ENCODE results near the gene CMSS1. TPM values are rescaled to one million over a fixed set of nuclear protein-coding genes. Genes with fewer than 3 reads are reported as not detected.

The CMSS1 gene
- total and polyA plus RNA-seq, 8 donors: 2.7 to 33.3 (median 22.1) TPM

- Histone ChIP-seq H3K27ac (no peak overlapping the region), H3K27me3 (no peaks in the 10 kb centered on the region), H3K9me3 (no peaks in the 10 kb centered on the region), H3K4me3 (no peak overlapping the region), H3K4me1 (peaks cover 9 to 30% (median 13%) of the 10 kb centered on the region in 4 donors), H3K36me3 (no peaks in the 10 kb centered on the region)
- intact Hi-C loops (cut with DNase I; ENCODE audit: low total_unique reads): no loop called here
- DNase-seq: no peak
- 35 to 54% (median 49%) methylated on average over 2 of the region's 2 CpGs for WGBS, 5 donors
- TF ChIP-seq POLR2A (IDR thresholded peaks at IDR 0.05): no peak
- no peak for TF ChIP-seq EP300 (IDR thresholded peaks at IDR 0.05)
- no peak for TF ChIP-seq CTCF (IDR thresholded peaks at IDR 0.05)
- TF ChIP-seq POLR2AphosphoS5 (IDR thresholded peaks at IDR 0.05): no peak
Measured at GRCh38 chr3:100081986-100082692, 264.5 kb downstream of the CMSS1 start.

GRCh38 chr3:100082714-100083113 lies 265.1 kb downstream of the CMSS1 start:
- DNase-seq: no peak
- intact Hi-C loops (cut with DNase I; ENCODE audit: low total_unique reads): no loop called here
- Histone ChIP-seq H3K4me1 (peaks cover 5 to 25% (median 9%) of the 10 kb centered on the region in 4 donors), H3K36me3 (no peaks in the 10 kb centered on the region), H3K27me3 (no peaks in the 10 kb centered on the region), H3K4me3 (no peak overlapping the region), H3K9me3 (no peaks in the 10 kb centered on the region), H3K27ac (no peak overlapping the region)
- WGBS, 5 donors: 44 to 65% (median 49%) methylated on average over 1 of the region's 1 CpG
- TF ChIP-seq EP300 (IDR thresholded peaks at IDR 0.05) (no peak), POLR2AphosphoS5 (IDR thresholded peaks at IDR 0.05) (no peak), CTCF (IDR thresholded peaks at IDR 0.05) (no peak), POLR2A (IDR thresholded peaks at IDR 0.05) (no peak)

GRCh38 chr3:100083209-100083608 lies 265.5 kb downstream of the CMSS1 start:
- Histone ChIP-seq H3K36me3 (no peaks in the 10 kb centered on the region), H3K9me3 (no peaks in the 10 kb centered on the region), H3K4me3 (no peak overlapping the region), H3K4me1 (peaks cover 5 to 24% (median 9%) of the 10 kb centered on the region in 4 donors), H3K27me3 (no peaks in the 10 kb centered on the region), H3K27ac (no peak overlapping the region)
- DNase-seq: no peak
- TF ChIP-seq POLR2A (IDR thresholded peaks at IDR 0.05): no peak
- no peak for TF ChIP-seq CTCF (IDR thresholded peaks at IDR 0.05)
- no peak for TF ChIP-seq POLR2AphosphoS5 (IDR thresholded peaks at IDR 0.05)
- TF ChIP-seq EP300 (IDR thresholded peaks at IDR 0.05): no peak
- 48 to 73% (median 58%) methylated on average over 6 of the region's 6 CpGs for WGBS, 5 donors
- intact Hi-C loops (cut with DNase I; ENCODE audit: low total_unique reads): no loop called here

GRCh38 chr3:100084100-100084806 lies 266.6 kb downstream of the CMSS1 start:
- H3K27ac ChIP-seq: no peak overlapping the region
- WGBS, 5 donors: 84 to 91% (median 89%) methylated on average over 7 of the region's 7 CpGs

More at GRCh38 chr3:100084100-100084806, 266.6 kb downstream of the CMSS1 start:
- Histone ChIP-seq H3K9me3 (no peaks in the 10 kb centered on the region), H3K4me1 (peaks cover 5 to 24% (median 11%) of the 10 kb centered on the region in 4 donors), H3K36me3 (no peaks in the 10 kb centered on the region), H3K4me3 (no peak overlapping the region), H3K27me3 (no peaks in the 10 kb centered on the region)
- intact Hi-C loops (cut with DNase I; ENCODE audit: low total_unique reads): no loop called here
- no peak for TF ChIP-seq POLR2AphosphoS5 (IDR thresholded peaks at IDR 0.05)
- DNase-seq: no peak
